ENCODE results near the gene STON2. TPM values are rescaled to one million over a fixed set of nuclear protein-coding genes. Genes with fewer than 3 reads are reported as not detected.

The STON2 gene
- total and polyA plus RNA-seq, 2 of the 8 experiments (the other 6 are each of a cell fraction or from before 2014, with no cell fraction given): 8.9 to 50.0 TPM

GRCh38 chr14:81412779-81413178 is 12.7 kb upstream of the STON2 start:
- H3K4me3 ChIP-seq (ENCODE audit: extremely low read depth in 1 of 4, insufficient read depth in 2 of 4, low read depth in 3 of 4, low read length in 4 of 4): no peak overlapping the region
- no peak for FAIRE-seq
- H2AK5ac ChIP-seq (ENCODE audit: low read depth, low read length): no peak overlapping the region
- no peak overlapping the region for H2BK15ac ChIP-seq (ENCODE audit: low read length)
- H4K20me1 ChIP-seq (replicated peaks in 1 of 2; ENCODE audit: control insufficient read depth in 1 of 2, insufficient read depth in 2 of 2, low read length in 2 of 2): no peaks in the 10 kb centered on the region
- no peaks in the 10 kb centered on the region for H3K4me1 ChIP-seq (replicated peaks in 1 of 4; ENCODE audit: control insufficient read depth in 3 of 4, insufficient read depth in 4 of 4, low read length in 3 of 4)
- no peak overlapping the region for H2BK12ac ChIP-seq (ENCODE audit: low read depth, low read length)
- H3K9me3 ChIP-seq (ENCODE audit: insufficient read depth in 2 of 2, low read depth in 1 of 2, low read length in 1 of 2): no peaks in the 10 kb centered on the region
- H2BK20ac ChIP-seq (ENCODE audit: low read length): no peak overlapping the region
- H2BK5ac ChIP-seq (ENCODE audit: low read depth, low read length): no peak overlapping the region
- no peak overlapping the region for H3K27ac ChIP-seq (ENCODE audit: low read depth, low read length)
- H3K18ac ChIP-seq (ENCODE audit: extremely low read depth, low read length): no peak overlapping the region
- H4K91ac ChIP-seq (replicated peaks; ENCODE audit: insufficient read length, low read length): no peak overlapping the region
- no peak overlapping the region for H3K14ac ChIP-seq (ENCODE audit: insufficient read length)
- POLR2A ChIA-PET (ENCODE audit: partially characterized antibody): no interaction called here
- DNase-seq (ENCODE audit: low read depth in 1 of 2, low spot score in 2 of 2): no peak
- no peak overlapping the region for H3K56ac ChIP-seq (replicated peaks; ENCODE audit: insufficient read length, low read depth, low read length)
- H2BK120ac ChIP-seq (replicated peaks; ENCODE audit: low read depth, low read length): no peak overlapping the region
- H3K36me3 ChIP-seq (ENCODE audit: control insufficient read depth in 2 of 4, insufficient read depth in 4 of 4, low read length in 3 of 4): no peaks in the 10 kb centered on the region
- 94% methylated on average over 19 of the region's 19 CpGs; no CpG with 5 or more reads in 1 of the 2 experiments for WGBS, 2 experiments (ENCODE audit: extremely low coverage in 1 of 2, insufficient coverage in 1 of 2, insufficient read length in 1 of 2, insufficient replicate concordance in 2 of 2, low coverage in 1 of 2, low lambda C conversion rate in 2 of 2, missing lambda C conversion rate in 1 of 2)
- H4K5ac ChIP-seq (ENCODE audit: insufficient read length, low read depth, low read length): no peak overlapping the region
- TF ChIP-seq CEBPB (IDR thresholded peaks at IDR 0.05; ENCODE audit: low read depth, low read length): no peak
- no peak for TF ChIP-seq JUND (IDR thresholded peaks at IDR 0.05; ENCODE audit: low read length)
- TF ChIP-seq CREB1 (IDR thresholded peaks at IDR 0.05): no peak
- no peak overlapping the region for H3K4ac ChIP-seq (replicated peaks; ENCODE audit: insufficient read length, low read depth, low read length)
- CTCF ChIA-PET (ENCODE audit: partially characterized antibody): no interaction called here
- no peaks in the 10 kb centered on the region for H3K23me2 ChIP-seq (ENCODE audit: low read depth, low read length)
- H3K27me3 ChIP-seq (replicated peaks in 1 of 4; ENCODE audit: control insufficient read depth in 3 of 4, extremely low read depth in 1 of 4, insufficient read depth in 3 of 4, low read length in 3 of 4): no peaks in the 10 kb centered on the region
- H3K9ac ChIP-seq (replicated peaks in 1 of 4; ENCODE audit: extremely low read depth in 1 of 4, low read depth in 3 of 4, low read length in 3 of 4): no peak overlapping the region
- H3K79me1 ChIP-seq (ENCODE audit: low read depth, low read length): peaks cover 6% of the 10 kb centered on the region; the same call in 1 of the 2 replicates
- H3K79me2 ChIP-seq (ENCODE audit: control insufficient read depth in 1 of 2, insufficient read depth in 2 of 2, low read length in 2 of 2): peaks cover 0 to 19% of the 10 kb centered on the region in 2 experiments; a peak in 2 of 4 replicates
- H4K8ac ChIP-seq (ENCODE audit: extremely low read depth, insufficient read depth, low read length): no peak overlapping the region
- no peak overlapping the region for H3K23ac ChIP-seq (ENCODE audit: insufficient read length)
- H3K4me2 ChIP-seq (ENCODE audit: insufficient read depth in 1 of 2, low read depth in 2 of 2, low read length in 2 of 2): no peak overlapping the region
- H2AFZ ChIP-seq (ENCODE audit: low read length): no peak overlapping the region

All from H1 (cell line).